ENCODE measurements around the gene TBXA2R.
"Not testable (repeated sequence)": the region's sequence is repeated elsewhere in the genome, so short reads cannot be mapped to it uniquely, and the experiment has no call there.

Gene TBXA2R

GRCh38 chr19:3577723-3578344 is 28.8 kb downstream of the TBXA2R start:
- DNase-seq (ENCODE audit: low read depth), result no peak

- no peak for DNase-seq (ENCODE audit: low read depth)
Measured at GRCh38 chr19:3576696-3577443, 29.8 kb downstream of the TBXA2R start.

- no peak for DNase-seq (ENCODE audit: low read depth)
Measured at GRCh38 chr19:3575949-3576673, 30.6 kb downstream of the TBXA2R start.

GRCh38 chr19:3575260-3575741 is 31.4 kb downstream of the TBXA2R start:
- DNase-seq (ENCODE audit: low read depth), result no peak

GRCh38 chr19:3573858-3574637 is 32.6 kb downstream of the TBXA2R start:
- DNase-seq (ENCODE audit: low read depth), result peak; percentile 64

GRCh38 chr19:3573162-3573857 is 33.4 kb downstream of the TBXA2R start:
- DNase-seq (ENCODE audit: low read depth), result no peak

- DNase-seq (ENCODE audit: low read depth), result no peak
Measured at GRCh38 chr19:3572855-3573161, 33.9 kb downstream of the TBXA2R start, which contains the start of gene HMG20B. Gene HMG20B, plus strand, starts transcription at chr19:3572944. Its CDS starts 366 bp downstream, at chr19:3573310.

- DNase-seq (ENCODE audit: low read depth), result peak; percentile 99
Measured at GRCh38 chr19:3572132-3572854, 34.4 kb downstream of the TBXA2R start.

- no peak for DNase-seq (ENCODE audit: low read depth)
Measured at GRCh38 chr19:3570606-3571011, 36.1 kb downstream of the TBXA2R start.

- not testable (repeated sequence) for DNase-seq (ENCODE audit: low read depth)
Measured at GRCh38 chr19:3570042-3570441, 36.6 kb downstream of the TBXA2R start.

GRCh38 chr19:3565139-3565538 is 41.5 kb downstream of the TBXA2R start:
- no peak for DNase-seq (ENCODE audit: low read depth)

GRCh38 chr19:3563709-3564524 is 42.8 kb downstream of the TBXA2R start:
- DNase-seq (ENCODE audit: low read depth), result no peak

- DNase-seq (ENCODE audit: low read depth), result peak; percentile 94
Measured at GRCh38 chr19:3557461-3558248, 49.0 kb downstream of the TBXA2R start, which contains the start of gene MFSD12. Gene MFSD12, minus strand, starts transcription at chr19:3557586. Its CDS starts 183 bp downstream, at chr19:3557403.

GRCh38 chr19:3556978-3557460 is 49.7 kb downstream of the TBXA2R start:
- DNase-seq (ENCODE audit: low read depth), result peak; percentile 52

GRCh38 chr19:3556423-3556977 is 50.2 kb downstream of the TBXA2R start:
- DNase-seq (ENCODE audit: low read depth), result no peak

- no peak for DNase-seq (ENCODE audit: low read depth)
Measured at GRCh38 chr19:3555653-3556422, 50.8 kb downstream of the TBXA2R start.

- no peak for DNase-seq (ENCODE audit: low read depth)
Measured at GRCh38 chr19:3554254-3555083, 52.2 kb downstream of the TBXA2R start.

All from activated T-cell treated with anti-CD3 and anti-CD28 coated beads for 1 hour (primary cell).